Naive thymus-derived CD4-positive, alpha-beta T cell (primary cell): Measurements from ENCODE around the gene GCC1. TPM values are rescaled to one million over a fixed set of nuclear protein-coding genes. Genes with fewer than 3 reads are reported as not detected.

Source experiments
- ATAC-seq: fragments of 150-1000 bp; cut with Tn5 transposase; 2 replicates; pipeline ENCODE4 v1.10.0; 2021; ENCODE audit warnings: mild to moderate bottlenecking, moderate library complexity
- CTCF ChIA-PET: fragments of 350-600 bp; sonication (Branson Sonifier 250); formaldehyde crosslinking; loops from one replicate; lab custom pipeline; 2021; ENCODE audit warnings: antibody characterized with exemption; lab: Charles Lee
- POLR2A ChIA-PET: fragments of 350-600 bp; sonication (Branson Sonifier 250); formaldehyde crosslinking; loops from one replicate; lab custom pipeline; 2021; ENCODE audit warnings: antibody characterized with exemption, inconsistent platforms; lab: Charles Lee
- DNase-seq, 9 donors: peaks; one replicate each; pipeline versions ENCODE4 v3.0.0 to v3.0.0-alpha.2; 2020 to 2022; ENCODE audit warnings: mixed read lengths in 1 of 9
- H3K27ac ChIP-seq: one replicate; pipeline ENCODE4 v1.7.0; 2013; ENCODE audit warnings: mild to moderate bottlenecking, low read depth, low read length, moderate library complexity
- H3K27me3 ChIP-seq, 2 donors: one replicate each; pipeline ENCODE4 v1.7.0; 2013; ENCODE audit warnings: low read length in 2 of 2, mild to moderate bottlenecking in 2 of 2, moderate library complexity in 2 of 2; ENCODE audit not compliant: control insufficient read depth in 2 of 2, insufficient read depth in 2 of 2
- H3K36me3 ChIP-seq, 3 experiments: 1 replicate in 2 of 3; 2 replicates in 1 of 3; pipeline ENCODE4 v1.7.0; 2013; ENCODE audit warnings: low read length in 3 of 3, mild to moderate bottlenecking in 3 of 3, moderate library complexity in 1 of 3; ENCODE audit not compliant: insufficient read depth in 3 of 3, control insufficient read depth in 2 of 3
- H3K4me1 ChIP-seq, 2 donors: one replicate each; pipeline ENCODE4 v1.7.0; 2013; ENCODE audit warnings: low read length in 2 of 2, mild to moderate bottlenecking in 2 of 2, moderate library complexity in 1 of 2; ENCODE audit not compliant: control insufficient read depth in 2 of 2, insufficient read depth in 2 of 2
- H3K4me3 ChIP-seq: 2 replicates; pipeline ENCODE4 v1.7.0; 2013; ENCODE audit warnings: mild to moderate bottlenecking, low read length
- H3K9me3 ChIP-seq, 3 experiments: 1 replicate in 2 of 3; 2 replicates in 1 of 3; pipeline ENCODE4 v1.7.0; 2013; ENCODE audit warnings: low read length in 3 of 3; ENCODE audit not compliant: control insufficient read depth in 2 of 3
- H3K27ac Mint-ChIP-seq, 9 donors: one replicate each; pipeline ENCODE4 v1.8.0; 2020 to 2022; ENCODE audit warnings: mixed read lengths in 9 of 9, mild to moderate bottlenecking in 8 of 9, moderate library complexity in 5 of 9, inconsistent platforms in 2 of 9
- H3K27me3 Mint-ChIP-seq, 5 donors: one replicate each; pipeline ENCODE4 v1.8.0; 2021 to 2022; ENCODE audit warnings: mixed read lengths in 5 of 5, mild to moderate bottlenecking in 1 of 5
- H3K36me3 Mint-ChIP-seq, 5 donors: one replicate each; pipeline ENCODE4 v1.8.0; 2020 to 2022; ENCODE audit warnings: mixed read lengths in 5 of 5, mild to moderate bottlenecking in 3 of 5, inconsistent platforms in 1 of 5
- H3K4me1 Mint-ChIP-seq, 7 donors: one replicate each; pipeline ENCODE4 v1.8.0; 2020 to 2022; ENCODE audit warnings: mixed read lengths in 7 of 7, mild to moderate bottlenecking in 3 of 7, inconsistent platforms in 1 of 7
- H3K4me3 Mint-ChIP-seq, 10 donors: one replicate each; pipeline ENCODE4 v1.8.0; 2020 to 2022; ENCODE audit warnings: mild to moderate bottlenecking in 10 of 10, mixed read lengths in 10 of 10, moderate library complexity in 6 of 10, inconsistent platforms in 2 of 10
- H3K9me3 Mint-ChIP-seq, 11 donors: one replicate each; pipeline ENCODE4 v1.8.0; 2020 to 2022; ENCODE audit warnings: mixed read lengths in 11 of 11, mild to moderate bottlenecking in 4 of 11, inconsistent platforms in 1 of 11, moderate library complexity in 1 of 11
- intact Hi-C, 2 donors: fragments of 100-400 bp; cut with micrococcal nuclease; formaldehyde crosslinking; loops; one replicate each; pipeline ENCODE4 v1.15.1; 2023
- polyA plus RNA-seq, 2 donors: library from polyadenylated mRNA; unstranded; fragments of 300-500 nt; fragmentation: Illumina TruSeq; gene quantifications; one replicate each; pipeline ENCODE4 v1.2.3, GENCODE V29; 2021
- total RNA-seq, 6 experiments: library from RNA in 5 of 6; stranded (reverse) in 5 of 6; gene quantifications; 1 replicate in 5 of 6; 2 replicates in 1 of 6; pipeline ENCODE4 v1.2.3 and lab custom pipeline; 2021 to 2026

Gene GCC1
- total and polyA plus RNA-seq, 7 experiments from 2014 or later: 9.3 to 31.3 (median 23.5) TPM

DNA sequence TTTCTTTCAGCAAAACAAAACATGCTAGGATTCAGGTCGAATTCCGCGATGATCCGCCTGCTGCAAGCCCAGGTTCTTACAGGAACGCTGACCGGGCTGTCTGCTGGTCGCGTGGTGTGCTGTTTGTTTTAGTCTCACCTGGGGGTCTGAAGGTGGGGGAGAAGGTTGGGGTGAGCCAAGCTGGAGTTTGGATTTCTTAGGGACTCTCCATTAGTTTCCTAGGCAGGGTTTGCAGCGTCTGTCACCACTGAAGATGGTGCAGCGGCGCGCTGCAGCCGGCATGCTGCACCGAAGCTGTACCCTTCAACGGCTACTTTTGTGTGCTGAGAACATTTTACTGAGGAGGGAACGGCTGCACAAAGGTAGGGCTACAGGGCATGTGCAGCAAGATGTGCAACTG lies 48.7 kb downstream of the GCC1 start:
- H3K36me3 ChIP-seq: no peaks in the 10 kb centered on the region
- no peaks in the 10 kb centered on the region for H3K4me1 ChIP-seq
- H3K36me3 Mint-ChIP-seq: peaks cover 0 to 3% (median 0%) of the 10 kb centered on the region in 5 donors
- H3K9me3 Mint-ChIP-seq: peaks cover 0 to 6% (median 0%) of the 10 kb centered on the region in 11 donors
- H3K27me3 ChIP-seq: peaks cover 0 to 7% of the 10 kb centered on the region in 2 donors
- CTCF ChIA-PET: interaction anchor here (0.6 kb wide), 1 partner anchor 843 kb away, joined by 4 read pairs; no protein-coding TSS in a partner anchor
- no peak overlapping the region for H3K27ac Mint-ChIP-seq
- peaks cover 0 to 8% (median 0%) of the 10 kb centered on the region in 7 donors for H3K4me1 Mint-ChIP-seq
- H3K4me3 Mint-ChIP-seq: peak overlapping the region in 1 of 10 donors; percentile 3
- DNase-seq (no peak), ATAC-seq (no peak)
- no peak overlapping the region for H3K4me3 ChIP-seq
- no peaks in the 10 kb centered on the region for H3K9me3 ChIP-seq
- no peak overlapping the region for H3K27ac ChIP-seq
- POLR2A ChIA-PET: no interaction called here
- peaks cover 37 to 65% (median 58%) of the 10 kb centered on the region in 5 donors for H3K27me3 Mint-ChIP-seq
- intact Hi-C loops: no loop called here

DNA sequence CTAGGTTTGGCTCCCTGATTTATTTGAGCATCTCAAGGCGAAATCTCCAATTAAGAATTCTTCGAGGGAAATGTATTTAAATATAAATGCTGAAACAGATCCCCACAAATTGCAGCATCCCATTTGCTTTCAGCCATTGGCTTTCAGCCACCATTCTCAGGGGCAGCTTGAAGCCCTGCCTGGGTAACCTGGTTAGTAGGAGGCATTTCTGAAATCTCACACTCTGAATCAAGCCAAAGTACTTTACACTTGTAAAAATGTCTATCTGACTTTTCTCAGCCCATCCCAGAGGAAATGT lies 49.1 kb downstream of the GCC1 start:
- no peaks in the 10 kb centered on the region for H3K9me3 ChIP-seq
- peaks cover 37 to 66% (median 58%) of the 10 kb centered on the region in 5 donors for H3K27me3 Mint-ChIP-seq
- H3K27me3 ChIP-seq: peaks cover 0 to 7% of the 10 kb centered on the region in 2 donors
- no peak overlapping the region for H3K27ac ChIP-seq
- no peaks in the 10 kb centered on the region for H3K36me3 ChIP-seq
- no peaks in the 10 kb centered on the region for H3K4me1 ChIP-seq
- H3K4me3 ChIP-seq: no peak overlapping the region
- POLR2A ChIA-PET: no interaction called here
- H3K36me3 Mint-ChIP-seq: peaks cover 0 to 3% (median 0%) of the 10 kb centered on the region in 5 donors
- peaks cover 0 to 6% (median 0%) of the 10 kb centered on the region in 11 donors for H3K9me3 Mint-ChIP-seq
- no peak for DNase-seq
- CTCF ChIA-PET: no interaction called here
- no peak overlapping the region for H3K27ac Mint-ChIP-seq
- no peak overlapping the region for H3K4me3 Mint-ChIP-seq
- H3K4me1 Mint-ChIP-seq: peaks cover 0 to 8% (median 0%) of the 10 kb centered on the region in 7 donors
- no peak for ATAC-seq
- intact Hi-C loops: no loop called here

DNA sequence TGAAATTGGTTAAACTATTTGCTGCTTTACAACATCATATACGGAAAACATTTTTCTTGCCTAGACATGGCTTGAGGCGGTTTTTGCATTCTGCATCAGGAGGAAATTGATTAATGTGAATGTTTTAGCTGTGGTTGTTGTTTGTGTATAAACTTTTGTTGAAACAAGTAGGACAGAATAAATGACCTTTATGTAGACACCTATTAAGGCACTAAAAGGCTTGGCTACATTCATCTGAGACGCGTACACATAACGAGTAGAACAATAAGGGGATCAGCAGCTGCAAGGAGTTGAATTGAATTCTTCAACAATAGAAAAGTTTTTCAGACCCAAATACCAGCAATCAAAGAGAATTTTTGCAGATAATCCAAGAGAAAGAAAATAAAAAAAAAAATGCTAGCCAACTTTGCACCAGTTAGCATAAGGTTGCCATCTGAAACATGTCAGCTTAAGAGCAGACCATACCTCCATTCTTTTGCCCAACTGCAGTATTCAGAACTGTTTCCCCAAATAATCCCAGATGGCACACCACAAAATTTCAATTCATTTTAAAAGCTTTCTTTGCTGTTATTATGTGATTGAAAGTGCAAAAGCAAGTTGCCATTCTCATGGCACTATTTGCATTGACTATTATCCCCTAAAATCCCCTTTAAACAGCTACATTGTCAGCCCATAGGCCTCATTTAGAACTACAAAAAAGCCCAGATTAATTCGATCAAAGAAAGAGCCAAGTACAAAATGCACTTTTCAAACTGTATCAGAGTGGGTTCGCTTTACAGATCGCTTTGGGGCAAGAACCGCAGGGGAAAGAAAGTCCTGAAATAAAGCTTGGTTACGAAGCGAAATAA lies 49.6 kb downstream of the GCC1 start:
- peaks cover 0 to 8% (median 0%) of the 10 kb centered on the region in 7 donors for H3K4me1 Mint-ChIP-seq
- Histone ChIP-seq H3K27ac (no peak overlapping the region), H3K36me3 (no peaks in the 10 kb centered on the region), H3K27me3 (peaks cover 0 to 7% of the 10 kb centered on the region in 2 donors), H3K9me3 (no peaks in the 10 kb centered on the region), H3K4me3 (no peak overlapping the region), H3K4me1 (no peaks in the 10 kb centered on the region)
- no peak overlapping the region for H3K4me3 Mint-ChIP-seq
- ChIA-PET POLR2A (no interaction called here), CTCF (no interaction called here)
- peaks cover 0 to 3% (median 0%) of the 10 kb centered on the region in 5 donors for H3K36me3 Mint-ChIP-seq
- intact Hi-C loops: no loop called here
- H3K27ac Mint-ChIP-seq: no peak overlapping the region
- no peak for DNase-seq
- H3K9me3 Mint-ChIP-seq: peaks cover 0 to 6% (median under 1%) of the 10 kb centered on the region in 11 donors
- H3K27me3 Mint-ChIP-seq: peaks cover 37 to 64% (median 53%) of the 10 kb centered on the region in 5 donors
- ATAC-seq: no peak

DNA sequence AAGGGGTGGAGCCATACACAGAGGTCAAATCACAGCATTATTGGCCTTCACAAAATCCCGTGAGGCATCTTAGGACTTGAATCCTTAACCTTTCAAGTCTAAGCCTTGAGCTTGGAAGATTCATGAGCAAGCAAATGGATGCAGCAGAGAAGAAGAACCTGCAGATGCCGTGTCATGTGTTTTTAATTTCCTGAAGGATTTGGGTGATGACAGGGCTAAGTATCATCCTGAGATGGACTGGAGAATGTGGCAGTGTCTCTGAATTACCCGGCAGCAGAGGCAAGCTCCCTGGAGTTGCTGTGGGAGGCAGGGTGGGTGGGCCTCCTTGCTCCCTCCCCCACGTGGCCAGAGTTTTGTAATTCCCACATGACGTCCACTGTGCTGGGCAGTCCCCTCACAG lies 50.8 kb downstream of the GCC1 start:
- intact Hi-C loops: no loop called here
- Mint-ChIP-seq H3K4me3 (no peak overlapping the region), H3K4me1 (peaks cover 0 to 8% (median 0%) of the 10 kb centered on the region in 7 donors), H3K27me3 (peaks cover 37 to 57% (median 55%) of the 10 kb centered on the region in 5 donors), H3K27ac (no peak overlapping the region), H3K36me3 (peaks cover 0 to 3% (median 0%) of the 10 kb centered on the region in 5 donors), H3K9me3 (peaks cover 0 to 17% (median 2%) of the 10 kb centered on the region in 11 donors)
- ChIA-PET CTCF (no interaction called here), POLR2A (no interaction called here)
- Histone ChIP-seq H3K9me3 (no peaks in the 10 kb centered on the region), H3K27me3 (peaks cover 0 to 7% of the 10 kb centered on the region in 2 donors), H3K36me3 (no peaks in the 10 kb centered on the region), H3K27ac (no peak overlapping the region), H3K4me1 (no peaks in the 10 kb centered on the region), H3K4me3 (no peak overlapping the region)
- DNase-seq: no peak
- ATAC-seq: no peak

DNA sequence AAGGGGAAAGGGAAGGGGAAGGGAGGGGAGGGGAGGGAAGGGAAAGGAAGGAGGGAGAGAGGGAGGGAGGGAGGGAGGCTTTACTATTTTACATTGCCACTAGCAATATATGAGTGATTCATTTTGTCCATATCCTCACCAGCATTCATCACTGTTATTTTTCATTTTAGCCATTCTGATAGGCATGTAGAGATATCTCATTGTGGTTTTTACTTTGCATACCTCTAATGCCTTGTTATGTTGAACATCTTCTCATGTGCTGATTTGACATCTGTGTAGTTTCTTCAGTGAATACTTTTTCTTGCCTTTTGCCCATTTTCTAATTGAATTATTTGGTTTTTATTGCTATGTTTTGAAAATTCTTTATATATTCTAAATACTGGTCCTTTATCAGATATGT lies 52.7 kb downstream of the GCC1 start:
- Mint-ChIP-seq H3K4me1 (peaks cover 0 to 8% (median 0%) of the 10 kb centered on the region in 7 donors), H3K27ac (no peak overlapping the region), H3K4me3 (no peak overlapping the region), H3K36me3 (no peaks in the 10 kb centered on the region), H3K9me3 (peaks cover 0 to 20% (median 6%) of the 10 kb centered on the region in 11 donors), H3K27me3 (peaks cover 31 to 66% (median 57%) of the 10 kb centered on the region in 5 donors)
- Histone ChIP-seq H3K36me3 (no peaks in the 10 kb centered on the region), H3K4me1 (no peaks in the 10 kb centered on the region), H3K9me3 (no peaks in the 10 kb centered on the region), H3K4me3 (no peak overlapping the region), H3K27me3 (peaks cover 0 to 3% of the 10 kb centered on the region in 2 donors), H3K27ac (no peak overlapping the region)
- POLR2A ChIA-PET: no interaction called here
- ATAC-seq: no peak
- intact Hi-C loops: no loop called here
- CTCF ChIA-PET: no interaction called here
- no peak for DNase-seq

DNA sequence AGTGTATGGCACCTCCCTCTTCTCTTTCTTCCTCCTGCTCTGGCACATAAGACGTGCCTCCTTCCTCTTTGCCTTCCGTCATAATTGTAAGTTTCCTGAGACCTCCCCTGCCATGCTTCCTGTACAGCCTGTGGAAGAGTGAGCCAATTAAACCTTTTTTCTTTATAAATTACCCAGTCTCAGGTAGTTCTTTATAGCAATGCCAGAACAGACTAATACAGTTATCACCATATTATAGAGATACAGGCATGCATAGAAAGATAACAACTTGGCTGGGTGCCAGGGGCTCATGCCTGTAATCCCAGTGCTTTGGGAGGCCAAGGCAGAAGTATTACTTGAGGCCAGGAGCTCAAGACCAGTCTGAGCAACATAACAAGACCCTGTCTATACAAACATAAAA lies 53.2 kb downstream of the GCC1 start:
- ChIA-PET POLR2A (no interaction called here), CTCF (no interaction called here)
- DNase-seq (no peak), ATAC-seq (no peak)
- H3K36me3 Mint-ChIP-seq: no peaks in the 10 kb centered on the region
- intact Hi-C loops: no loop called here
- H3K4me1 Mint-ChIP-seq: peaks cover 0 to 8% (median 0%) of the 10 kb centered on the region in 7 donors
- H3K36me3 ChIP-seq: no peaks in the 10 kb centered on the region
- H3K9me3 Mint-ChIP-seq: peaks cover 0 to 20% (median 6%) of the 10 kb centered on the region in 11 donors
- H3K4me3 ChIP-seq: no peak overlapping the region
- H3K27me3 Mint-ChIP-seq: peaks cover 31 to 63% (median 56%) of the 10 kb centered on the region in 5 donors
- H3K4me1 ChIP-seq: no peaks in the 10 kb centered on the region
- H3K9me3 ChIP-seq: no peaks in the 10 kb centered on the region
- no peak overlapping the region for H3K27ac Mint-ChIP-seq
- H3K4me3 Mint-ChIP-seq: no peak overlapping the region
- no peak overlapping the region for H3K27ac ChIP-seq
- H3K27me3 ChIP-seq: peaks cover 0 to 3% of the 10 kb centered on the region in 2 donors
